Epithelial cell of umbilical artery (primary cell): ENCODE results near the gene TGFA. TPM values are rescaled to one million over a fixed set of nuclear protein-coding genes. Genes with fewer than 3 reads are reported as not detected.

Experiments used
- total RNA-seq: library from RNA; depleted of rRNA; stranded (reverse); fragments of >200 nt; gene quantifications from 2 replicates; pipeline ENCODE4 v1.2.3, GENCODE V29; 2014

TGFA gene
- under 0.01 TPM in 1 of 2 replicates, not detected in the other for total RNA-seq

DNA sequence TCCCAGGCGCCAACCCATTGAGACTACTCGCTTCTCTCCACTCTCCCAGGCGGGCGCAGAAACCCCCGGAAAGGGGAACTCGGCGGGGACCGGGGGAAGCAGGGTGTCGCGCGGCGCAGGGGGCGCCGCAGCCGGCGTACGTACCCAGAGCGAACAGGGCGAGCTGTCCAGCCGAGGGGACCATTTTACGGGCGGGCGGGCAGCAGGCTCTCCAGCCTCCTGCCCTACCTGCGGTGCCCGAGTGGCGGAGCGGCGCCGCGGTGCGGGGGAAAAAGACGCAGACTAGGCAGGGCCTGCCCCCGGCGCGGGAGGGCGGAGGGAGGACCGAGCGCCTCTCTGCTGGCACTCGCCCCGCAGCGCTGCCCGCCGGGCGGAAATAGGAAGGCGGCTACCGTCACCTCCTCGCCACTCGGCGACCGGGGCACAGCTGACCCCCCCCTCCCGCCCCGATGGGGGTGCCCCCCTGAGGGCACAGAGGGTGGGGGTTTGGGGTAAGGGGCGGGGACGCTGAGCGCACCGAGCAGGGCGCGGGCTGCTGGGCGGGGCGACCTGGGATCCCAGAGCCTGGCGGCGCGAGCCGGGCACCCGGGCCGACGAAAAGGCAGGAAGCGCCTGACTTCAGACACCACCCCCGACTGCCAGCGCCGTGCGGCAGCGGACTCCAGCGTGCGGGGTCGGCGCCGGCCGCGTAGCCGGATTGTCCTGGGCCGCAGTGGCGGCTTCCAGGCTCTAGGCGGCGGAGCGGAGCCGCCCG, at the start of gene TGFA:
Gene TGFA (minus strand): TSS at position 243 of the 754 bp plus-strand sequence. CDS start 59 bp downstream, at position 184.

Other genes with a start within 250 kb of the TGFA start
- 1.8 and 2.9 TPM in 2 replicates for gene ADD2, start 214.4 kb upstream of the TGFA start, total RNA-seq
- gene FIGLA, start 236.8 kb upstream of the TGFA start, total RNA-seq: 0.76 TPM in 1 of 2 replicates, not detected in the other